Ishikawa (cell line): ENCODE results near the gene KRTAP9-8.

ENCODE experiments used
- CEBPB ChIP-seq: IDR thresholded peaks from 2 replicates; pipeline ENCODE4 v1.6.1; 2012
- CREB1 ChIP-seq: IDR thresholded peaks from 2 replicates; pipeline ENCODE4 v1.6.1; 2012; ENCODE audit warnings: low read depth
- EGR1 ChIP-seq: IDR thresholded peaks from 2 replicates; pipeline ENCODE4 v1.6.1; 2012
- EP300 ChIP-seq: IDR thresholded peaks from 2 replicates; pipeline ENCODE4 v1.6.1; 2012; ENCODE audit warnings: borderline replicate concordance
- FOXM1 ChIP-seq: IDR thresholded peaks from 2 replicates; pipeline ENCODE4 v1.6.1; 2012; ENCODE audit warnings: low read depth, borderline replicate concordance
- MAX ChIP-seq: IDR thresholded peaks from 2 replicates; pipeline ENCODE4 v1.6.1; 2012
- NFIC ChIP-seq: IDR thresholded peaks from 2 replicates; pipeline ENCODE4 v1.6.1; 2012
- RAD21 ChIP-seq: IDR thresholded peaks from 2 replicates; pipeline ENCODE4 v1.6.1; 2012; ENCODE audit warnings: low read depth
- REST ChIP-seq: IDR thresholded peaks from 2 replicates; pipeline ENCODE4 v1.6.1; 2012; ENCODE audit warnings: low read depth, mild to moderate bottlenecking
- TAF1 ChIP-seq: IDR thresholded peaks from 2 replicates; pipeline ENCODE4 v1.6.1; 2012; ENCODE audit warnings: low read depth, mild to moderate bottlenecking
- TCF12 ChIP-seq: IDR thresholded peaks from 2 replicates; pipeline ENCODE4 v1.6.1; 2012; ENCODE audit warnings: low read depth
- TEAD4 ChIP-seq: IDR thresholded peaks from 2 replicates; pipeline ENCODE4 v1.6.1; 2012
- YY1 ChIP-seq: IDR thresholded peaks from 2 replicates; pipeline ENCODE4 v1.6.1; 2012; ENCODE audit warnings: low read depth

- TF ChIP-seq MAX, result no peak
- TF ChIP-seq EGR1, result no peak
- TF ChIP-seq YY1, result no peak
- TF ChIP-seq CEBPB, result no peak
- no peak for TF ChIP-seq TCF12
- no peak for TF ChIP-seq NFIC
- TF ChIP-seq REST, result no peak
- no peak for TF ChIP-seq EP300
- TF ChIP-seq RAD21, result no peak
- no peak for TF ChIP-seq CREB1
- TF ChIP-seq TAF1, result no peak
- TF ChIP-seq FOXM1, result no peak
- no peak for TF ChIP-seq TEAD4
These were observed 22.1 kb upstream of the KRTAP9-8 start for GRCh38 chr17:41215681-41216080.
